GM23248 (cell line): ENCODE results near the gene MOXD1.

Experiments used
- EZH2 ChIP-seq: fragments of 200-600 bp; sonication (generic); IDR thresholded peaks from 2 replicates; pipeline ENCODE4 v1.6.1; 2018; ENCODE audit warnings: antibody characterized with exemption, mild to moderate bottlenecking; ENCODE audit not compliant: insufficient read depth, poor library complexity, severe bottlenecking
- EZH2phosphoT487 ChIP-seq: fragments of 200-600 bp; sonication (generic); IDR thresholded peaks from 2 replicates; pipeline ENCODE4 v1.6.1; 2018; ENCODE audit warnings: antibody characterized with exemption, moderate library complexity, mild to moderate bottlenecking, low read depth; ENCODE audit not compliant: insufficient read depth

- TF ChIP-seq EZH2phosphoT487 (no peak), EZH2 (no peak)
These were observed 6.2 kb downstream of the MOXD1 start for GRCh38 chr6:132395015-132395597.
